AG04449 (cell line): ENCODE measurements around the gene TRPC3.

Experiments used
- CTCF ChIA-PET: fragments of 350-600 bp; formaldehyde crosslinking; extraction: SDS; loops from one replicate; lab custom pipeline; 2021; ENCODE audit warnings: antibody characterized with exemption; lab: Yijun Ruan, JAX
- POLR2A ChIA-PET: fragments of 400-600, 350-600 bp; formaldehyde crosslinking; extraction: SDS; loops from one replicate; lab custom pipeline; 2020; ENCODE audit warnings: antibody characterized with exemption, inconsistent platforms; lab: Yijun Ruan, JAX
- DNase-seq: peaks from one replicate; pipeline ENCODE4 v3.0.0-alpha.2; 2010; ENCODE audit warnings: low read depth, low spot score
- H3K4me3 ChIP-seq: 2 replicates; pipeline ENCODE4 v1.5.1; 2011; ENCODE audit warnings: low read depth, mild to moderate bottlenecking, control low read depth, low read length
- TF ChIP-seq, protein P1 (sequence below): IDR thresholded peaks from one replicate; pipeline ENCODE4 v1.5.1; 2011; ENCODE audit warnings: mild to moderate bottlenecking, moderate library complexity, low read length, control low read depth, inconsistent platforms; ENCODE audit not compliant: insufficient read depth; ENCODE audit errors: missing control alignments

The TRPC3 gene

DNA sequence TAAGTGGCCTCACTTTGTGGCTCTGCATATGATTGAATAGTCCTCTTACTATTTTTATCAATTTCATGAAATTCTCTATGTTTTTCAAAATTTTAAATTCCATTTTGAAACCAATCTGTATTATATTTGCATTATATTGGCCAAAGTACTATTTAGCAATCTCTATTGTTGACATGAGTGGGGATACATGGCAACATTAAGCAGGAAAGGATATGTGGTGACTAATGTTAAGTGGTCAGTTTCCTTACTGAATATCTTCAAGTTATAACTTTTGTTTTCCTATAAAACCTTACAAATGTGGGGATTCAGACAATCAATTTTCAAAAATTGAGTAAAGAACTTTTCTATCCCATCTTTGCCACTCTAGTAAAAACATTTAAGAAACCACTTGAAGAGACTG is 91.7 kb downstream of the TRPC3 start:
- DNase-seq = no peak
- POLR2A ChIA-PET = no interaction called here
- CTCF ChIA-PET = no interaction called here
- H3K4me3 ChIP-seq = no peak overlapping the region
- TF ChIP-seq, protein P1, sequence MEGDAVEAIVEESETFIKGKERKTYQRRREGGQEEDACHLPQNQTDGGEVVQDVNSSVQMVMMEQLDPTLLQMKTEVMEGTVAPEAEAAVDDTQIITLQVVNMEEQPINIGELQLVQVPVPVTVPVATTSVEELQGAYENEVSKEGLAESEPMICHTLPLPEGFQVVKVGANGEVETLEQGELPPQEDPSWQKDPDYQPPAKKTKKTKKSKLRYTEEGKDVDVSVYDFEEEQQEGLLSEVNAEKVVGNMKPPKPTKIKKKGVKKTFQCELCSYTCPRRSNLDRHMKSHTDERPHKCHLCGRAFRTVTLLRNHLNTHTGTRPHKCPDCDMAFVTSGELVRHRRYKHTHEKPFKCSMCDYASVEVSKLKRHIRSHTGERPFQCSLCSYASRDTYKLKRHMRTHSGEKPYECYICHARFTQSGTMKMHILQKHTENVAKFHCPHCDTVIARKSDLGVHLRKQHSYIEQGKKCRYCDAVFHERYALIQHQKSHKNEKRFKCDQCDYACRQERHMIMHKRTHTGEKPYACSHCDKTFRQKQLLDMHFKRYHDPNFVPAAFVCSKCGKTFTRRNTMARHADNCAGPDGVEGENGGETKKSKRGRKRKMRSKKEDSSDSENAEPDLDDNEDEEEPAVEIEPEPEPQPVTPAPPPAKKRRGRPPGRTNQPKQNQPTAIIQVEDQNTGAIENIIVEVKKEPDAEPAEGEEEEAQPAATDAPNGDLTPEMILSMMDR = no peak

DNA sequence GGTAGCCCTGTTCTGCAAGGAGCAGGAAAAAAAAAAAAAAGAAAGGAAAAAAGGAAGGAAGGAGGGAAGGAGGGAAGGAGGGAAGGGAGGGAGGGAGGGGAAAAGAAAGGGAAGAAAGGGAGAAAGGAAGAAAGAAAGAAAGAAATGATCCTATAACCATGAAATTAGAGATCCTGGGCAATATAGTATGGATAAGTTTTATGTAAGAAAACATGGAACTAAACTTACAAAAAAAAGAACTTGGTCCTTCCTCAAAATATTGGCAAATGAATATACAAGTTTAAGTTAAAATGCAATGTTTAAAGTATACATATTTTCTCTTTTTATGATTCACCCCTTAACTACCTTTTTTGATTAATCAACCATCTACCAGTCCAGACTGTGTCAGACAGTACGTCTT is 100.5 kb downstream of the TRPC3 start:
- DNase-seq = no peak
- no peak overlapping the region for H3K4me3 ChIP-seq
- CTCF ChIA-PET = no interaction called here
- TF ChIP-seq, protein P1 = no peak
- POLR2A ChIA-PET = no interaction called here

DNA sequence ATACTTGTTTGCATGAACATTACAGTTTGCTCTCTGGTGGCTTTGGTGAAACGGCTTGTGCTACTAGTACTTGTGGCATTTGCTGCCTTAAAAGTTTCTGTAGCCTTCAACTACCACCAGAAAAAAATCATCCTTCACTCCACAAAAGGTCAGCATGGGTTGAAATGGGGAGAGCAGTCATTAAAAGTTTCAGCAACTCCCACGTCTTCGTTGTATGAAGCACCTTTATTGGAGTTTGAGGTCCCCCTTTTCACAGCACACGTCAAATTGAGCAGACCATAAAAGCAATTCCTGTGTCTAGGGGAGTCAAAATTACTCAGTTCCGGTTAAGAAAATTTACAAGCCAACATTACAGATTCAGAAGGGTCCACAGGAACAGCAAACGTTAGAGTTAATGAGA is 105.2 kb downstream of the TRPC3 start:
- no peak overlapping the region for H3K4me3 ChIP-seq
- no peak for DNase-seq
- POLR2A ChIA-PET = no interaction called here
- TF ChIP-seq, protein P1 = no peak
- CTCF ChIA-PET = no interaction called here

DNA sequence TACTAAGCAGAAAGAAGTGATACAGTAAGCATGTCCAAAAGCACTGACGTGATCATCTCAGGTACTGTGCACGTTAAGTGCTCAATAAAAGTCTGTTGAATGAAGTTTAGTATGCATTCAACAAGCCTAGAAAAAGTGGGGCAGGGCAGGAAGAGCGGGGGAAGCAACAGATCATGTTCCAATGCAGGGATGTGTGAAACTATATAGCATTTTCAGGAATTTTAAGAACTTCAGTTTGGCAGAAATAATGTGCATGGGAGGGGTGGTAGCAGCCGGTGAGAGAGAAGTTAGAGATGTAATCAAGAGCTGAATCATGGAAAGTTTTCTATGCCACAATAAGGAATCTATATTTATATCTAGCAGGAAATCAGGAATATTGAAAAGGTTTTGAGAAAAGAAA is 109.0 kb downstream of the TRPC3 start:
- ChIA-PET CTCF (no interaction called here), POLR2A (no interaction called here)
- DNase-seq = no peak
- TF ChIP-seq, protein P1 = no peak
- H3K4me3 ChIP-seq = no peak overlapping the region

DNA sequence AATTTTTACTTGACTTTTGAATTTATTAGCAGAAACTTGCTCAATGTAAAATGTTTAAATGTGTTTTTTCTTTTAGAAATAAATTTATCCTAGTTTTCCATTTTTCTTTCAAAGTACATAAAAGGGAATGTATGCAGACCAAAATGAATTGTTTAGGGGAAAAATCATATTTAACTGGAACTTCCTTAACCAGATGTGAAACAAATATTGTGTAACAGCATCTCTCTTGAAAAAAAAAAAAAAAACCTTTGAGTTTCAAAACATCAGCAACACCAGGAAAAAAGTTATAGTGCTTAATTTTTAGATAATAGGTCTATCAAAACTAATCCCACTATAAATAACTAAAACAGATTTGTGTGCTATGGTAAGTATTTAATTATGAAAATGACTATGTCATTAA is 113.7 kb downstream of the TRPC3 start:
- CTCF ChIA-PET = no interaction called here
- no peak overlapping the region for H3K4me3 ChIP-seq
- POLR2A ChIA-PET = no interaction called here
- DNase-seq = no peak
- TF ChIP-seq, protein P1 = no peak

DNA sequence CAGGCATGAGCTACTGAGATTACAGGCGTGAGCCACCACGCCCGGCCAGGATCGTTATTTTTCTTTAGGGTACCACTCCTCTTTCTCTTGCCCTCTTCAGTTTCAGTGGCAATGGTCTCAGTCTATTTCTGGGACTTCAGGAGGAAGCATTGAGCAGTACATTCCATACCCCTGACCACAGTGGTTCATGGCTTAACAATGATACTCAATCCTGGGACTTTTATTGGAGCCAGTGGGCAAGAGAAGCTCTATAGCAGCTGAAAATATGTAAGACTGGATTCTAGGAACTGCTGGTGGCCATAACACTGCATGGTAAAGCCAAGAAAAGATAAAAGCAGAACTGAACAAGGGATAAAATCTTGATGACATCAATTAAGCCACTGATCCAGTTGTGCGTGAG is 122.3 kb downstream of the TRPC3 start:
- no peak for DNase-seq
- TF ChIP-seq, protein P1 = no peak
- CTCF ChIA-PET = no interaction called here
- POLR2A ChIA-PET = no interaction called here
- no peak overlapping the region for H3K4me3 ChIP-seq
